Ovary (tissue), 9 donors: Measurements from ENCODE around the gene CPLX3. TPM values are rescaled to one million over a fixed set of nuclear protein-coding genes. Genes with fewer than 3 reads are reported as not detected.

Experiments used
- DNase-seq, 5 donors: peaks; one replicate each; pipeline ENCODE4 v3.0.0-alpha.2; 2019 to 2020
- H3K27ac ChIP-seq, 2 donors: fragments of 200-600 bp; one replicate each; pipeline versions ENCODE4 v1.5.1 to v1.8.0; 2019 to 2022
- H3K27me3 ChIP-seq: fragments of 200-600 bp; one replicate; pipeline ENCODE4 v1.8.0; 2022
- H3K36me3 ChIP-seq: fragments of 200-600 bp; sonication (generic); one replicate; pipeline ENCODE4 v1.5.1; 2019
- H3K4me1 ChIP-seq: one replicate; pipeline ENCODE4 v1.8.1; 2013; ENCODE audit warnings: mild to moderate bottlenecking, moderate library complexity; ENCODE audit not compliant: insufficient read depth
- H3K4me3 ChIP-seq: fragments of 200-600 bp; sonication (generic); one replicate; pipeline ENCODE4 v1.5.1; 2017
- H3K9me3 ChIP-seq, 2 donors: fragments of 200-600 bp in 1 of 2; sonication (generic) in 1 of 2; one replicate each; pipeline versions ENCODE4 v1.5.1 to v1.8.1; 2013 to 2019; ENCODE audit warnings: mild to moderate bottlenecking in 1 of 2, moderate library complexity in 1 of 2
- EP300 ChIP-seq: sonication (generic); formaldehyde crosslinking; IDR thresholded peaks from one replicate; pipeline ENCODE4 v1.6.1; 2017; ENCODE audit warnings: antibody characterized with exemption
- POLR2A ChIP-seq: fragments of 450-650 bp; IDR thresholded peaks from one replicate; pipeline ENCODE4 v1.6.1; 2017; ENCODE audit warnings: antibody characterized with exemption, mild to moderate bottlenecking, moderate library complexity
- WGBS, 3 donors: extraction: QIAGEN DNeasy Blood & Tissue Kit in 1 of 3; methylation state at CpG; one replicate each; pipeline versions ENCODE4 v1.1.5 to v1.1.7; 2013 to 2017; 5-methylcytosine and 5-hydroxymethylcytosine counted together
- intact Hi-C, 4 donors: fragments of 100-400 bp; cut with DNase I; formaldehyde crosslinking; loops; one replicate each; pipeline versions ENCODE4 v1.11.0 to v1.15.1; 2022 to 2023
- polyA plus RNA-seq, 2 donors: library from polyadenylated mRNA; stranded (reverse); fragments of 200-250 nt in 1 of 2; fragments of 350-450 nt in 1 of 2; fragmentation: Illumina TruSeq in 1 of 2; extraction: RNeasy Lipid Tissue Mini Kit (QIAGEN cat#74804) in 1 of 2; gene quantifications; one replicate each; pipeline ENCODE4 v1.2.3, GENCODE V29; 2013 to 2014
- total RNA-seq, 7 donors: library from RNA; depleted of rRNA in 2 of 7; stranded (reverse); fragments of >200 nt in 2 of 7; fragmentation: NEBNext Ultra II Directional in 3 of 7; extraction: Animal tissue kit (Norgen Biotek cat#: 25700) in 3 of 7; gene quantifications; one replicate each; pipeline versions ENCODE4 v1.1.0 to v1.2.4, GENCODE V29; 2016 to 2023
- TF ChIP-seq, protein P1 (sequence below), 3 donors: fragments of 450-650 bp in 2 of 3; fragments of 200-600 bp in 1 of 3; IDR thresholded peaks; one replicate each; pipeline versions ENCODE4 v1.5.1 to v1.8.0; 2016 to 2022; ENCODE audit warnings: antibody characterized with exemption in 3 of 3, mild to moderate bottlenecking in 1 of 3
- donor health status: DM: no; HTN: no; CAD: no; lungs with moderate emphysema.
- donor health status: DM: no; HTN: no; CAD: no.
- donor health status: Bipolar disorder and iron deficiency.
- donor health status: DM: yes; HTN: yes; CAD: no.
- donor health status: DM: no; HTN: no; CAD: no.
- donor health status: DM: yes; HTN: yes; CAD: no.

Gene CPLX3
- total and polyA plus RNA-seq, 9 donors, result not detected

DNA sequence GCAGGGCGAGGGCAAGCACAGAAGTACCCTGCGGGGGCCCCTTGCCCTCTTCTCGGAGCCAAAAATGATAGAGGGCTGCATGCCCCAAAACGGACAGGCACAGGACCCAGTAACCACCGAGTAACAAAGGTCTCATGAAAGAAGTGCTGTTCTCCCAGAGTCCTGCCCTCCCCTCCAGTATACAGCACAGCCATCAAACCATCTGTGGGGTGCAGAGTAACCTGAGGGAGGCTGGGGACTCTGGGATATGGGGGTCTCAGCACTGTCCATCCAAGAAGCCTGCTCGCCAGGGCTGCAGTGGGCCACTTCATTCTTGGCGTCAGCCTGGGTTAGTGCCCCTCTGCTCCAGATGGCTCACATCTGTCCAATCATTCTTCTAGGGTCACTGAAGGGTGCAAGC, 10.4 kb downstream of the CPLX3 start:
- Histone ChIP-seq H3K9me3 (no peaks in the 10 kb centered on the region), H3K27ac (no peak overlapping the region), H3K36me3 (no peaks in the 10 kb centered on the region), H3K4me3 (no peak overlapping the region), H3K4me1 (no peaks in the 10 kb centered on the region), H3K27me3 (no peaks in the 10 kb centered on the region)
- WGBS, 3 donors, result 78 to 87% (median 84%) methylated on average over 7 of the region's 7 CpGs
- DNase-seq, result no peak
- intact Hi-C loops, result loop anchor here in 1 of 4 donors (5.0 kb wide), 1 partner anchor 55 kb away; the partner anchor contains the start of gene CSK
- TF ChIP-seq, protein P1, sequence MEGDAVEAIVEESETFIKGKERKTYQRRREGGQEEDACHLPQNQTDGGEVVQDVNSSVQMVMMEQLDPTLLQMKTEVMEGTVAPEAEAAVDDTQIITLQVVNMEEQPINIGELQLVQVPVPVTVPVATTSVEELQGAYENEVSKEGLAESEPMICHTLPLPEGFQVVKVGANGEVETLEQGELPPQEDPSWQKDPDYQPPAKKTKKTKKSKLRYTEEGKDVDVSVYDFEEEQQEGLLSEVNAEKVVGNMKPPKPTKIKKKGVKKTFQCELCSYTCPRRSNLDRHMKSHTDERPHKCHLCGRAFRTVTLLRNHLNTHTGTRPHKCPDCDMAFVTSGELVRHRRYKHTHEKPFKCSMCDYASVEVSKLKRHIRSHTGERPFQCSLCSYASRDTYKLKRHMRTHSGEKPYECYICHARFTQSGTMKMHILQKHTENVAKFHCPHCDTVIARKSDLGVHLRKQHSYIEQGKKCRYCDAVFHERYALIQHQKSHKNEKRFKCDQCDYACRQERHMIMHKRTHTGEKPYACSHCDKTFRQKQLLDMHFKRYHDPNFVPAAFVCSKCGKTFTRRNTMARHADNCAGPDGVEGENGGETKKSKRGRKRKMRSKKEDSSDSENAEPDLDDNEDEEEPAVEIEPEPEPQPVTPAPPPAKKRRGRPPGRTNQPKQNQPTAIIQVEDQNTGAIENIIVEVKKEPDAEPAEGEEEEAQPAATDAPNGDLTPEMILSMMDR (IDR thresholded peaks at IDR 0.05), result no peak

DNA sequence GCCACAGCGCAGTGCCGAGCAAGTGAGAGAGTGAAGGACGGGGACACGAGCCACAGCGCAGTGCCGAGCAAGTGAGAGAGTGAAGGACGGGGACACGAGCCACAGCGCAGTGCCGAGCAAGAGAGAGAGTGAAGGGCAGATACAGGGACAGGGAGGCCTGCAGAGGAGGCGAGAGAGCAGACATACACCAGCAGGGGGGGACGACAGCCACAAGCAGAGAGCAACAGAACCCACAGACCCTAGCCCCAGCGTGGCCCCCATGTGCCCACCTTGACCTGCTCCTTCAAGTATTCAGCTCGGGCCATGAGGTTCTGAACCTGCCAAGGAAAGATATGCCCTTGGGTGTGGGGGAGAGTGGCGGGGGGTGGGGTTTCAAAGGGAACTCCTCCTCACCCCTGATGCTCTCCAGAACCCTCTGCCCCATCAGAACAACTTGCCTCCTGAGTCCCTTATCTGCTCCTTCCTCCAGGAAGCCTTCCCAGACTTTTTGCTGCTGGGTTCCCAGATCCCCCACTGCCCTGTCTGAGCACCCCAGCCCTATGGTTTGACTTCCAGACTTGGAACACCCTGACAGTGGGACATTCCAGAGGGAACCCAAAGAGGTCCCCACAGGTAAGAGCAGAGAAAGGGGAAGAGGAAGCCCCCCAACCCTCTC, 11.2 kb downstream of the CPLX3 start:
- DNase-seq, result no peak
- no peaks in the 10 kb centered on the region for H3K27me3 ChIP-seq
- WGBS, 3 donors, result 81 to 84% (median 82%) methylated on average over 15 of the region's 15 CpGs
- no peaks in the 10 kb centered on the region for H3K36me3 ChIP-seq
- no peak overlapping the region for H3K27ac ChIP-seq
- TF ChIP-seq, protein P1 (IDR thresholded peaks at IDR 0.05), result no peak
- TF ChIP-seq POLR2A, result no peak
- no peak for TF ChIP-seq EP300
- intact Hi-C loops, result loop anchor here in 1 of 4 donors (5.0 kb wide), 1 partner anchor 55 kb away; the partner anchor contains the start of gene CSK
- H3K9me3 ChIP-seq, result no peaks in the 10 kb centered on the region
- no peak overlapping the region for H3K4me3 ChIP-seq
- H3K4me1 ChIP-seq, result peaks cover 4% of the 10 kb centered on the region

DNA sequence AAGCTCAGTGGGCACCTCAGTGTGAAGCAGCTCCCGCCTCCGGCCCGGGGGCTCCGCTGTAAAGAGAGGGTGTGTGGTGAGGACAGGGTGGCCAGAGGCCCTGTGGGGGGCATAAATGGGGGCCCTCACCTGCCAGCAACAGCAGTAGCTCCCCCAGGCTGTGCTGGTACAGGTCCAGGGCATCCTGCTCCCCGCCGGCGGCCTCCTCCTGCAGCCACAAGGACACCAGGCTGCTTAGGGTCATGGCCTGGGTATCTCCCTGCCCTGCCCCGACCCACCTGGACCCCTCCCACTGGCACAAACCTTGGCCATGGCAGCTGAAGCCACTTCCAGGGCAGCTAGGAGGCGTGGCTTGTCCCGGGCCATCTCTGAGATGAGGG, 11.7 kb downstream of the CPLX3 start:
- intact Hi-C loops, result loop anchor here in 1 of 4 donors (5.0 kb wide), 1 partner anchor 56 kb away; the partner anchor contains the start of gene CSK
- no peak for DNase-seq
- WGBS, 3 donors, result 80 to 86% (median 82%) methylated on average over 10 of the region's 10 CpGs

DNA sequence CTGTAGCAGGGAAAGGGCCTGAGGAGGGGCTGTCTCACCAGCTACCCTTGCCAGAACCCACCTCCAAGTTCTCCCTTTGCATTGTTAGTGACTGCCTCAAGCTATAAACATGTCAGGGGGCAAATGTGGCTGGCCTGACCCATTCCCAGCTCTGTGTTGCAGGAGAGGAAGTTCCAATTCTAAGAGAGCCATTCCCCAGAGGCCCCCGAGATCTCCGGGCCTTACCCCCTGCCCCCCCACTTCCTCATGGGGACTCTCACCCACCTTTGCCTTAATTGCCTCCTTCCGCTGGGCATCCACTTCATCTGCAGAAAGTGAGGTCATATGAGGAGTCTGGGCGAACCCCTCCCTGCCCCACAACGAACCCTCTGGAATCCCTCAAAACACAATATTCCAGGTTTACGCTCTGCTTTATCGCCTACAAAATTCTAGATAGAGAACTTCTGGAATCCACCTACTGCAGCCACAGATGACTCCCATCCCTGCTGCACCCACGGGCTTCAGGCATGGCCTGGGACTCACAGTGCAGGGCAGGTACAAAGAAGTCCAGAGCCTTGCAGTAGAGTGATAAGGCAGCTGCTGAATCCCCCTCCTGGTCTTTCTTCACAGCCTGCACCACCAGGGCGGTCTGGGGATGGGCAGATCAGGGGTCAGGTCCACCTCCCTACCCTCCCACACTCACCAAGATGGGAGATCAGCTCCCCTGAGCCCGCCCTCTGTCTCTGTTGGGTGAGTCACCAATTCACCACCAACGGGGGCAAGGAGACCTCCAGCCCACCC, 12.5 kb downstream of the CPLX3 start:
- Histone ChIP-seq H3K36me3 (no peaks in the 10 kb centered on the region), H3K27ac (no peak overlapping the region), H3K4me1 (peaks cover 4% of the 10 kb centered on the region), H3K9me3 (no peaks in the 10 kb centered on the region), H3K4me3 (no peak overlapping the region), H3K27me3 (no peaks in the 10 kb centered on the region)
- no peak for DNase-seq
- intact Hi-C loops, result loop anchor here in 1 of 4 donors (5.0 kb wide), 1 partner anchor 57 kb away; the partner anchor contains the start of gene CSK
- TF ChIP-seq, protein P1 (IDR thresholded peaks at IDR 0.05), result no peak
- WGBS, 3 donors, result 83 to 89% (median 86%) methylated on average over 11 of the region's 11 CpGs

More for the DNA sequence above, 11.7 kb downstream of the CPLX3 start:
- Histone ChIP-seq H3K4me1 (peaks cover 4% of the 10 kb centered on the region), H3K27ac (no peak overlapping the region), H3K36me3 (no peaks in the 10 kb centered on the region), H3K27me3 (no peaks in the 10 kb centered on the region), H3K9me3 (no peaks in the 10 kb centered on the region), H3K4me3 (no peak overlapping the region)
- TF ChIP-seq EP300 (no peak), POLR2A (no peak)
- TF ChIP-seq, protein P1 (IDR thresholded peaks at IDR 0.05), result no peak
